WERI-Rb-1 (cell line): ENCODE measurements around the gene PPP2R2B.

ENCODE experiments used
- DNase-seq: peaks from one replicate; pipeline ENCODE4 v3.0.0-alpha.2; 2020
- H3K27ac ChIP-seq: fragments of 250-450 bp; sonication (Bioruptor Pico); 2 replicates; pipeline ENCODE4 v1.5.1; 2020; ENCODE audit warnings: mild to moderate bottlenecking, moderate library complexity
- H3K27me3 ChIP-seq: fragments of 250-450 bp; sonication (Bioruptor Pico); 2 replicates; pipeline ENCODE4 v1.5.1; 2021; ENCODE audit warnings: mild to moderate bottlenecking, low read depth, moderate library complexity; ENCODE audit not compliant: insufficient read depth, severe bottlenecking
- H3K36me3 ChIP-seq: fragments of 250-450 bp; sonication (Bioruptor Pico); 2 replicates; pipeline ENCODE4 v1.5.1; 2020; ENCODE audit warnings: mild to moderate bottlenecking, moderate library complexity
- H3K4me3 ChIP-seq: 2 replicates; pipeline ENCODE4 v1.5.1; 2011; ENCODE audit warnings: low read depth, mild to moderate bottlenecking, control low read depth, low read length
- H3K9me3 ChIP-seq: fragments of 250-450 bp; sonication (Bioruptor Pico); 2 replicates; pipeline ENCODE4 v1.5.1; 2021; ENCODE audit warnings: mild to moderate bottlenecking, moderate library complexity; ENCODE audit not compliant: severe bottlenecking
- CTCF ChIP-seq: IDR thresholded peaks from 2 replicates; pipeline ENCODE4 v1.5.1; 2011; ENCODE audit warnings: low read depth, mild to moderate bottlenecking, control low read depth, inconsistent platforms, low read length

Gene PPP2R2B

GRCh38 chr5:146778795-146779194 lies 99.8 kb downstream of the PPP2R2B start:
- Histone ChIP-seq H3K27ac (no peak overlapping the region), H3K36me3 (no peaks in the 10 kb centered on the region), H3K27me3 (no peaks in the 10 kb centered on the region), H3K4me3 (no peak overlapping the region), H3K9me3 (no peaks in the 10 kb centered on the region)
- no peak for TF ChIP-seq CTCF
- DNase-seq: no peak

GRCh38 chr5:146778261-146778660 lies 100.3 kb downstream of the PPP2R2B start:
- H3K27me3 ChIP-seq: no peaks in the 10 kb centered on the region
- H3K36me3 ChIP-seq: no peaks in the 10 kb centered on the region
- no peak overlapping the region for H3K4me3 ChIP-seq
- no peak overlapping the region for H3K27ac ChIP-seq
- no peaks in the 10 kb centered on the region for H3K9me3 ChIP-seq
- TF ChIP-seq CTCF: no peak
- no peak for DNase-seq

- H3K4me3 ChIP-seq: no peak overlapping the region
- no peaks in the 10 kb centered on the region for H3K36me3 ChIP-seq
- no peak overlapping the region for H3K27ac ChIP-seq
- no peaks in the 10 kb centered on the region for H3K9me3 ChIP-seq
- no peak for TF ChIP-seq CTCF
- H3K27me3 ChIP-seq: no peaks in the 10 kb centered on the region
- no peak for DNase-seq
Measured at GRCh38 chr5:146772881-146773466, 105.6 kb downstream of the PPP2R2B start.

- Histone ChIP-seq H3K4me3 (no peak overlapping the region), H3K27ac (no peak overlapping the region), H3K36me3 (no peaks in the 10 kb centered on the region), H3K27me3 (no peaks in the 10 kb centered on the region), H3K9me3 (no peaks in the 10 kb centered on the region)
- TF ChIP-seq CTCF: no peak
- no peak for DNase-seq
Measured at GRCh38 chr5:146770980-146771379, 107.6 kb downstream of the PPP2R2B start.

- H3K4me3 ChIP-seq: no peak overlapping the region
- H3K27ac ChIP-seq: no peak overlapping the region
- DNase-seq: no peak
- no peaks in the 10 kb centered on the region for H3K36me3 ChIP-seq
- no peaks in the 10 kb centered on the region for H3K9me3 ChIP-seq
- TF ChIP-seq CTCF: no peak
- H3K27me3 ChIP-seq: no peaks in the 10 kb centered on the region
Measured at GRCh38 chr5:146770546-146770945, 108.0 kb downstream of the PPP2R2B start.

GRCh38 chr5:146767534-146767933 lies 111.0 kb downstream of the PPP2R2B start:
- DNase-seq: no peak
- Histone ChIP-seq H3K36me3 (no peaks in the 10 kb centered on the region), H3K4me3 (no peak overlapping the region), H3K9me3 (no peaks in the 10 kb centered on the region), H3K27ac (no peak overlapping the region), H3K27me3 (no peaks in the 10 kb centered on the region)
- no peak for TF ChIP-seq CTCF
